ENCODE results near the gene MID2. TPM values are rescaled to one million over a fixed set of nuclear protein-coding genes. Genes with fewer than 3 reads are reported as not detected.

The MID2 gene
- total and polyA plus RNA-seq, 2 experiments from 2014 or later: 0.84 to 2.1 TPM

DNA sequence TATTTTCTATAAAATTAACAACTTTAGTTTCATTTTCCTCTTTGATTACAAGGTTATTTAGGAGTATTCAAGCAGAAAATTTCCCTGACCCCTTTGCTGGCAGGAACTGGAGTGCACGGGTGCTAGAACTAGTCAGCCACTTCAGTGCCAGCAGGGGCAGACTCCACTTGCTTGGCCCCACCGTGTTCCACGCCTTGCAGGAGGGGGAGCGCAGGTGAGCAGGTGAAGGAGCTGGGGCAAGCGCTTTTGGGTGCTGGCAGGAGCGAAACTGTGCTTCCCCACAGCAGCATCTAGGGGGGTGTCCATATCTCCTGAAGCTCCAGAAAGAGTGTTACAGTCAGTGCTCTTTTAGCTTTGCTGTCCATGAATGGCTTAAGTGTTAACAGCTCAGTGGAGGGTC lies 45.5 kb downstream of the MID2 start:
- Mint-ChIP-seq H3K27ac (no peak overlapping the region), H3K9me3 (peaks cover 2% of the 10 kb centered on the region; the same call in 1 of the 3 replicates), H3K4me1 (no peaks in the 10 kb centered on the region; the same call in 2 of the 3 replicates), H3K4me3 (no peak overlapping the region), H3K36me3 (ENCODE audit: low read depth) (no peaks in the 10 kb centered on the region), H3K27me3 (ENCODE audit: insufficient read depth, low read depth, poor library complexity) (no peaks in the 10 kb centered on the region)
- H3K27me3 ChIP-seq (ENCODE audit: insufficient read depth): no peaks in the 10 kb centered on the region
- H4K20me1 ChIP-seq (replicated peaks; ENCODE audit: insufficient read depth): no peaks in the 10 kb centered on the region
- H3K4me2 ChIP-seq: no peak overlapping the region
- no peak overlapping the region for H3K27ac ChIP-seq (ENCODE audit: low read depth)
- no peaks in the 10 kb centered on the region for H3K9me2 ChIP-seq (ENCODE audit: insufficient read depth)
- H2AFZ ChIP-seq: no peak overlapping the region
- no peaks in the 10 kb centered on the region for H3F3A ChIP-seq (replicated peaks; ENCODE audit: low read depth)
- no peaks in the 10 kb centered on the region for H3K36me3 ChIP-seq (ENCODE audit: insufficient read depth)
- no peaks in the 10 kb centered on the region for H3K4me1 ChIP-seq (ENCODE audit: insufficient read depth)
- no peaks in the 10 kb centered on the region for H3K79me2 ChIP-seq (replicated peaks; ENCODE audit: insufficient read depth)
- H3K4me3 ChIP-seq: no peak overlapping the region
- peak; percentile 8 for DNase-seq (ENCODE audit: low spot score)
- TF ChIP-seq, protein P1, sequence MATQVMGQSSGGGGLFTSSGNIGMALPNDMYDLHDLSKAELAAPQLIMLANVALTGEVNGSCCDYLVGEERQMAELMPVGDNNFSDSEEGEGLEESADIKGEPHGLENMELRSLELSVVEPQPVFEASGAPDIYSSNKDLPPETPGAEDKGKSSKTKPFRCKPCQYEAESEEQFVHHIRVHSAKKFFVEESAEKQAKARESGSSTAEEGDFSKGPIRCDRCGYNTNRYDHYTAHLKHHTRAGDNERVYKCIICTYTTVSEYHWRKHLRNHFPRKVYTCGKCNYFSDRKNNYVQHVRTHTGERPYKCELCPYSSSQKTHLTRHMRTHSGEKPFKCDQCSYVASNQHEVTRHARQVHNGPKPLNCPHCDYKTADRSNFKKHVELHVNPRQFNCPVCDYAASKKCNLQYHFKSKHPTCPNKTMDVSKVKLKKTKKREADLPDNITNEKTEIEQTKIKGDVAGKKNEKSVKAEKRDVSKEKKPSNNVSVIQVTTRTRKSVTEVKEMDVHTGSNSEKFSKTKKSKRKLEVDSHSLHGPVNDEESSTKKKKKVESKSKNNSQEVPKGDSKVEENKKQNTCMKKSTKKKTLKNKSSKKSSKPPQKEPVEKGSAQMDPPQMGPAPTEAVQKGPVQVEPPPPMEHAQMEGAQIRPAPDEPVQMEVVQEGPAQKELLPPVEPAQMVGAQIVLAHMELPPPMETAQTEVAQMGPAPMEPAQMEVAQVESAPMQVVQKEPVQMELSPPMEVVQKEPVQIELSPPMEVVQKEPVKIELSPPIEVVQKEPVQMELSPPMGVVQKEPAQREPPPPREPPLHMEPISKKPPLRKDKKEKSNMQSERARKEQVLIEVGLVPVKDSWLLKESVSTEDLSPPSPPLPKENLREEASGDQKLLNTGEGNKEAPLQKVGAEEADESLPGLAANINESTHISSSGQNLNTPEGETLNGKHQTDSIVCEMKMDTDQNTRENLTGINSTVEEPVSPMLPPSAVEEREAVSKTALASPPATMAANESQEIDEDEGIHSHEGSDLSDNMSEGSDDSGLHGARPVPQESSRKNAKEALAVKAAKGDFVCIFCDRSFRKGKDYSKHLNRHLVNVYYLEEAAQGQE (IDR thresholded peaks at IDR 0.05; ENCODE audit: unreplicated experiment): no peak
- TF ChIP-seq, protein P2, sequence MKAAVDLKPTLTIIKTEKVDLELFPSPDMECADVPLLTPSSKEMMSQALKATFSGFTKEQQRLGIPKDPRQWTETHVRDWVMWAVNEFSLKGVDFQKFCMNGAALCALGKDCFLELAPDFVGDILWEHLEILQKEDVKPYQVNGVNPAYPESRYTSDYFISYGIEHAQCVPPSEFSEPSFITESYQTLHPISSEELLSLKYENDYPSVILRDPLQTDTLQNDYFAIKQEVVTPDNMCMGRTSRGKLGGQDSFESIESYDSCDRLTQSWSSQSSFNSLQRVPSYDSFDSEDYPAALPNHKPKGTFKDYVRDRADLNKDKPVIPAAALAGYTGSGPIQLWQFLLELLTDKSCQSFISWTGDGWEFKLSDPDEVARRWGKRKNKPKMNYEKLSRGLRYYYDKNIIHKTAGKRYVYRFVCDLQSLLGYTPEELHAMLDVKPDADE (IDR thresholded peaks at IDR 0.05): no peak
- TF ChIP-seq, protein P3, sequence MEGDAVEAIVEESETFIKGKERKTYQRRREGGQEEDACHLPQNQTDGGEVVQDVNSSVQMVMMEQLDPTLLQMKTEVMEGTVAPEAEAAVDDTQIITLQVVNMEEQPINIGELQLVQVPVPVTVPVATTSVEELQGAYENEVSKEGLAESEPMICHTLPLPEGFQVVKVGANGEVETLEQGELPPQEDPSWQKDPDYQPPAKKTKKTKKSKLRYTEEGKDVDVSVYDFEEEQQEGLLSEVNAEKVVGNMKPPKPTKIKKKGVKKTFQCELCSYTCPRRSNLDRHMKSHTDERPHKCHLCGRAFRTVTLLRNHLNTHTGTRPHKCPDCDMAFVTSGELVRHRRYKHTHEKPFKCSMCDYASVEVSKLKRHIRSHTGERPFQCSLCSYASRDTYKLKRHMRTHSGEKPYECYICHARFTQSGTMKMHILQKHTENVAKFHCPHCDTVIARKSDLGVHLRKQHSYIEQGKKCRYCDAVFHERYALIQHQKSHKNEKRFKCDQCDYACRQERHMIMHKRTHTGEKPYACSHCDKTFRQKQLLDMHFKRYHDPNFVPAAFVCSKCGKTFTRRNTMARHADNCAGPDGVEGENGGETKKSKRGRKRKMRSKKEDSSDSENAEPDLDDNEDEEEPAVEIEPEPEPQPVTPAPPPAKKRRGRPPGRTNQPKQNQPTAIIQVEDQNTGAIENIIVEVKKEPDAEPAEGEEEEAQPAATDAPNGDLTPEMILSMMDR (conservative IDR thresholded peaks at IDR 0.05; ENCODE audit: low read depth in 2 of 2): no peak
- TF ChIP-seq EZH2phosphoT487 (IDR thresholded peaks at IDR 0.05; ENCODE audit: unreplicated experiment) (no peak), NANOG (IDR thresholded peaks at IDR 0.05; ENCODE audit: borderline replicate concordance) (no peak), ZNF114 (CRISPR knock-in tag; IDR thresholded peaks at IDR 0.05) (no peak), ZNF331 (CRISPR knock-in tag; IDR thresholded peaks at IDR 0.05; ENCODE audit: low read depth) (no peak), CREB1 (CRISPR knock-in tag; IDR thresholded peaks at IDR 0.05; ENCODE audit: low read depth) (no peak), ZNF462 (CRISPR knock-in tag; IDR thresholded peaks at IDR 0.05) (no peak), STAT1 (IDR thresholded peaks at IDR 0.05; ENCODE audit: unreplicated experiment) (no peak), JUNB (IDR thresholded peaks at IDR 0.05; ENCODE audit: unreplicated experiment) (no peak), EZH2 (IDR thresholded peaks at IDR 0.05; ENCODE audit: low read depth, unreplicated experiment) (no peak), POLR2AphosphoS5 (IDR thresholded peaks at IDR 0.05; ENCODE audit: low read depth) (no peak)
- no peak for ATAC-seq
